ENCODE measurements around the gene ENO3.
A peak's percentile ranks its signal among the peaks of the same experiment; 100 is the strongest.

The ENO3 gene

GRCh38 chr17:4937553-4937952 is 13.4 kb upstream of the ENO3 start:
- no peak for DNase-seq (ENCODE audit: low spot score)

GRCh38 chr17:4938069-4938491 is 12.8 kb upstream of the ENO3 start:
- DNase-seq (ENCODE audit: low spot score) = no peak

- no peak for DNase-seq (ENCODE audit: low spot score)
These were observed 12.0 kb upstream of the ENO3 start for GRCh38 chr17:4938688-4939545.

- DNase-seq (ENCODE audit: low spot score) = no peak
These were observed 11.4 kb upstream of the ENO3 start for GRCh38 chr17:4939546-4939795.

- DNase-seq (ENCODE audit: low spot score) = peak; percentile 98
These were observed 10.9 kb upstream of the ENO3 start, which contains the start of the genes RNF167 and SLC25A11 for GRCh38 chr17:4939796-4940554. RNF167 (plus strand) TSS chr17:4940268; CDS start chr17:4940910, 642 bp downstream. SLC25A11 (minus strand) TSS chr17:4940046; CDS start chr17:4939910, 136 bp downstream.

- peak; percentile 39 for DNase-seq (ENCODE audit: low spot score)
These were observed 10.2 kb upstream of the ENO3 start for GRCh38 chr17:4940555-4941318.

- no peak for DNase-seq (ENCODE audit: low spot score)
These were observed 9.7 kb upstream of the ENO3 start for GRCh38 chr17:4941319-4941610.

- no peak for DNase-seq (ENCODE audit: low spot score)
These were observed 8.0 kb upstream of the ENO3 start for GRCh38 chr17:4942760-4943508.

- peak; percentile 70 for DNase-seq (ENCODE audit: low spot score)
These were observed 6.8 kb upstream of the ENO3 start for GRCh38 chr17:4944163-4944553.

- DNase-seq (ENCODE audit: low spot score) = no peak
These were observed 6.3 kb upstream of the ENO3 start for GRCh38 chr17:4944554-4945175.

- DNase-seq (ENCODE audit: low spot score) = peak; percentile 72
These were observed 5.6 kb upstream of the ENO3 start for GRCh38 chr17:4945176-4945943.

GRCh38 chr17:4945944-4946280 is 5.0 kb upstream of the ENO3 start:
- DNase-seq (ENCODE audit: low spot score) = no peak

GRCh38 chr17:4946312-4946976 is 4.5 kb upstream of the ENO3 start:
- no peak for DNase-seq (ENCODE audit: low spot score)

GRCh38 chr17:4947010-4947410 is 3.9 kb upstream of the ENO3 start:
- no peak for DNase-seq (ENCODE audit: low spot score)

- peak; percentile 60 for DNase-seq (ENCODE audit: low spot score)
These were observed 3.3 kb upstream of the ENO3 start for GRCh38 chr17:4947411-4948165.

GRCh38 chr17:4948166-4948930 is 2.6 kb upstream of the ENO3 start, which contains the start of gene PFN1:
PFN1 (minus strand) TSS chr17:4948530; CDS start chr17:4948394, 136 bp downstream.
- peak; percentile 94 for DNase-seq (ENCODE audit: low spot score)

- DNase-seq (ENCODE audit: low spot score) = peak; percentile 73
These were observed 2.0 kb upstream of the ENO3 start for GRCh38 chr17:4948931-4949320.

- DNase-seq (ENCODE audit: low spot score) = peak; percentile 77
These were observed 1.4 kb upstream of the ENO3 start for GRCh38 chr17:4949321-4950074.
